SK-N-MC (cell line): ENCODE measurements around the gene EPB41L4B.
"Not testable (repeated sequence)": the region's sequence is repeated elsewhere in the genome, so short reads cannot be mapped to it uniquely, and the experiment has no call there.

ENCODE experiments used
- EZH2 ChIP-seq: fragments of 200-600 bp; sonication (generic); IDR thresholded peaks from one replicate; pipeline ENCODE4 v1.6.1; 2017; ENCODE audit warnings: antibody characterized with exemption
- FOXP2 ChIP-seq: optimal IDR thresholded peaks from 2 replicates; pipeline ENCODE3; 2011; ENCODE audit warnings: mild to moderate bottlenecking, moderate library complexity; ENCODE audit not compliant: insufficient read depth; ENCODE audit errors: extremely low read length, control extremely low read depth
- POLR2AphosphoS5 ChIP-seq: IDR thresholded peaks from 2 replicates; pipeline ENCODE4 v1.6.1; 2012; ENCODE audit warnings: mild to moderate bottlenecking, low read depth, low read length, borderline replicate concordance

DNA sequence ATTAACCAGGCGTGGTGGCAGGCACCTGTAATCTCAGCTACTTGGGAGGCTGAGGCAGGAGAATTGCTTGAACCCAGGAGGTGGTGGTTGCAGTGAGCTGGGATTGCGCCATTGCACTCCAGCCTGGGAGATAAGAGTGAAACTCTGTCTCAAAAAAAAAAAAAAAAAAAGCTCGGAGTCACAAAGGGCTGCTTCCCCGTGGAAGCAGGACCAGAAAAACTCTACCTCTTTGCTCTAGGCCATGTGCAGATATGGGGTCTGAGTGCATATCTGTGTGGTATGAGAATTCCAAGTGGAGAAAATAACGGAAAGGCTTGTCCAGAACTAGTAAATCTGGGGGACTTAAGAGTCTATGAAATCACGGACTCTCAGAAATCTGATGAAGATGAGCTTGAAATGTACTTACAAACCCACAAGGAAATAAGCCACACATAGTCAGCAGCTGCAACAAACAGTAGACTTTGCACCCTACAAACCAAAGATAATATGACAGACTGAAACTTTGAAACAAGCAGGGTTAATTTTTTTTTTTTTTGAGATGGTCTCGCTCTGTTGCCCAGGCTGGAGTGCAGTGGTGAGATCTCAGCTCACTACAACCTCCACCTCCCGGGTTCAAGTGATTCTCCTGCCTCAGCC lies 38.2 kb upstream of the EPB41L4B start:
- TF ChIP-seq POLR2AphosphoS5, EZH2, FOXP2: not testable (repeated sequence)
